HEK293T (cell line): ENCODE data around the gene ZDHHC18.

ENCODE experiments used
- ARNT ChIP-seq: fragments of 450-650 bp; IDR thresholded peaks from 2 replicates; pipeline ENCODE4 v1.6.1; 2017; ENCODE audit warnings: mild to moderate bottlenecking
- BHLHE40 ChIP-seq: fragments of 450-650 bp; IDR thresholded peaks from 2 replicates; pipeline ENCODE4 v1.6.1; 2016; ENCODE audit warnings: mild to moderate bottlenecking, moderate library complexity, borderline replicate concordance
- ELF4 ChIP-seq: fragments of 450-650 bp; IDR thresholded peaks from 2 replicates; pipeline ENCODE4 v1.6.1; 2017; ENCODE audit warnings: antibody characterized with exemption
- FOXA1 ChIP-seq: fragments of 450-650 bp; IDR thresholded peaks from 2 replicates; pipeline ENCODE4 v1.6.1; 2016; ENCODE audit warnings: mild to moderate bottlenecking
- FOXK2 ChIP-seq: fragments of 450-650 bp; IDR thresholded peaks from 2 replicates; pipeline ENCODE4 v1.6.1; 2016; ENCODE audit warnings: mild to moderate bottlenecking
- FOXM1 ChIP-seq: fragments of 450-650 bp; IDR thresholded peaks from 2 replicates; pipeline ENCODE4 v1.6.1; 2017; ENCODE audit warnings: mild to moderate bottlenecking, borderline replicate concordance
- HDGF ChIP-seq: fragments of 450-650 bp; IDR thresholded peaks from 2 replicates; pipeline ENCODE4 v1.6.1; 2017; ENCODE audit warnings: antibody characterized with exemption, borderline replicate concordance
- LEF1 ChIP-seq: fragments of 450-650 bp; IDR thresholded peaks from 2 replicates; pipeline ENCODE4 v1.6.1; 2017; ENCODE audit warnings: mild to moderate bottlenecking, borderline replicate concordance
- NFRKB ChIP-seq: fragments of 450-650 bp; IDR thresholded peaks from 2 replicates; pipeline ENCODE4 v1.6.1; 2016; ENCODE audit warnings: mild to moderate bottlenecking, moderate library complexity
- SP1 ChIP-seq: fragments of 450-650 bp; IDR thresholded peaks from 2 replicates; pipeline ENCODE4 v1.6.1; 2017
- SUZ12 ChIP-seq: fragments of 450-650 bp; IDR thresholded peaks from 2 replicates; pipeline ENCODE4 v1.6.1; 2016; ENCODE audit warnings: mild to moderate bottlenecking
- TARDBP ChIP-seq: fragments of 450-650 bp; IDR thresholded peaks from 2 replicates; pipeline ENCODE4 v1.6.1; 2016
- ZNF384 ChIP-seq: fragments of 450-650 bp; IDR thresholded peaks from 2 replicates; pipeline ENCODE4 v1.6.1; 2016
- TF ChIP-seq, protein P1 (sequence below): fragments of 450-650 bp; IDR thresholded peaks from 2 replicates; pipeline ENCODE4 v1.6.1; 2016

DNA sequence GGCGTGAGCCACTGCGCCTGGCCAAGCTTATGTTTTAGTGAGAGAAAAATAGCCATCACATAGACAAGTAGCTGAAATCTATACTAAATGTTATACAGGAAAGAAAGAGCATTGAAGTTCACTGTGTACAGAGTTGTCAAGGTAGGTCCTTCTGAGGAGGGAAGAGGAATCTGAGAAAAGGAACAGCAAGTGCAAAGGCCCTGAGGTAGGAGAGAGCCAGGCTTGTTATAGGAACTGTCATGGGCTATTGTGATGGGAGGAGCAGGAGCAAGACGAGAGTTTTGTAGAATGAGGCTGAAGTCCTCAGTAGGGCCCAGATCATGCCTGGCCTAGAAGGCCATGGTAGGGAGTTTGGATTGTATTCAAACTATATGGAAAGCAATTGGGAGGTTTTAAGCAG, 4.6 kb downstream of the ZDHHC18 start:
- TF ChIP-seq SUZ12 (no peak), FOXK2 (no peak), TARDBP (no peak), ZNF384 (no peak), BHLHE40 (no peak), ARNT (no peak), SP1 (no peak), HDGF (no peak), NFRKB (no peak), ELF4 (no peak), LEF1 (no peak), FOXA1 (no peak), FOXM1 (no peak)
- TF ChIP-seq, protein P1, sequence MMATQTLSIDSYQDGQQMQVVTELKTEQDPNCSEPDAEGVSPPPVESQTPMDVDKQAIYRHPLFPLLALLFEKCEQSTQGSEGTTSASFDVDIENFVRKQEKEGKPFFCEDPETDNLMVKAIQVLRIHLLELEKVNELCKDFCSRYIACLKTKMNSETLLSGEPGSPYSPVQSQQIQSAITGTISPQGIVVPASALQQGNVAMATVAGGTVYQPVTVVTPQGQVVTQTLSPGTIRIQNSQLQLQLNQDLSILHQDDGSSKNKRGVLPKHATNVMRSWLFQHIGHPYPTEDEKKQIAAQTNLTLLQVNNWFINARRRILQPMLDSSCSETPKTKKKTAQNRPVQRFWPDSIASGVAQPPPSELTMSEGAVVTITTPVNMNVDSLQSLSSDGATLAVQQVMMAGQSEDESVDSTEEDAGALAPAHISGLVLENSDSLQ = no peak
